ENCODE results near the gene PPARA. TPM values are rescaled to one million over a fixed set of nuclear protein-coding genes. Genes with fewer than 3 reads are reported as not detected.

PPARA gene
- total RNA-seq, 8 experiments from 2014 or later, result 0.38 to 15.1 (median 4.5) TPM

DNA sequence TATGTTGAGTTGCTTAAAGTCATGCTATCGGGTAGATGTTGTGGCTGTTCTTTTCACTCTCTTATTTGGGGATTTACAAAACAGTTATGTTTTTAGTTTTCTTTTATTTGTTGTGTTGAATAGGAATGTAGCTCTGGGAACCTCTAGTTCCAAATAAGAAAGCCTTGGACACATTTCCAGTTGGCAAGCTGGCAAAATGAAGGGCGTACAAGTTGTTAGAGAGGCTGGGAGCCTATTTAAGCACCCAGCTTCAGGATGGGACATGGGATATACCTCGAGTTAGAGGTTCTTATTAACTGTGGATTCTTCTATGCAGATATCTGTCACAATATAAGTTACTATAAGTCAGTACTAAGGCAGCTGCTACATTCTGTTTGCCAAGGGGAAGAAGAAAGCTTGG is 22.8 kb downstream of the PPARA start:
- in situ Hi-C loops (cut with MboI; ENCODE audit: low pct_unique_long_range_greater_than_20kb in 2 of 9, low sequenced_read_pairs in 9 of 9, unreplicated experiment in 9 of 9), result no loop called here
- H3K4me3 ChIP-seq, result no peak overlapping the region
- WGBS, 10 experiments, result 14 to 78% (median 40%) methylated on average over 1 to 3 of the region's 3 CpGs; no CpG with 5 or more reads in 1 of the 10 experiments
- no peak overlapping the region for H3K27ac ChIP-seq
- ATAC-seq (replicated peaks in 6 of 8), result no peak
- no peaks in the 10 kb centered on the region for H3K4me1 ChIP-seq (replicated peaks in 1 of 2)

GRCh38 chr22:46175631-46176030 is 25.3 kb downstream of the PPARA start:
- 0 to 100% (median 50%) methylated on average over 1 to 4 of the region's 5 CpGs; no CpG with 5 or more reads in 5 of the 10 experiments for WGBS, 10 experiments
- no peak overlapping the region for H3K27ac ChIP-seq
- H3K4me3 ChIP-seq, result no peak overlapping the region
- no peaks in the 10 kb centered on the region for H3K4me1 ChIP-seq (replicated peaks in 1 of 2)
- ATAC-seq (replicated peaks in 6 of 8), result no peak
- in situ Hi-C loops (cut with MboI; ENCODE audit: low pct_unique_long_range_greater_than_20kb in 2 of 9, low sequenced_read_pairs in 9 of 9, unreplicated experiment in 9 of 9), result no loop called here

DNA sequence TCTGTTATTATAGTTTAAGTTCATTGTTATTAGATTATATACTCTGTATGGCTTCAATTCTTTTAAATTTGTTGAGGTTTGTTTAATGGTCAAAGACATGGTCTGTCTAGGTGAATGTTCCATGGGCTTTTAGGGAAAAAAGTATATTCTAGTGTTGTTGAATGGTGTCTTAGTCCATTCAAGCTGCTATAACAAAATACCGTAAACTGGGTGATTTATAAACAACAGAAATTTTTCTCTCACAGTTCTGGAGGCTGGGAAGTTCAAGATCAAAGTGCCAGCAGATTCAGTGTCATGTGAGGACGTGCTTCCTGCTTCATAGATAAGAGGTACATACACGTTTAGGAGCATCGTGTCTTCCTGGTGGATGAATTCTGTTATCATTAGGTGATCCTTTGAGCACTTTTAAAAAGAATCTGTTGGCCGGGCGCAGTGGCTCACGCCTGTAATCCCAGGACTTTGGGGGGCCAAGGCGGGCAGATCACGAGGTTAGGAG is 26.2 kb downstream of the PPARA start:
- no peak overlapping the region for H3K27ac ChIP-seq
- no peak for ATAC-seq (replicated peaks in 6 of 8)
- no peak overlapping the region for H3K4me3 ChIP-seq
- in situ Hi-C loops (cut with MboI; ENCODE audit: low pct_unique_long_range_greater_than_20kb in 2 of 9, low sequenced_read_pairs in 9 of 9, unreplicated experiment in 9 of 9), result no loop called here
- 80 to 100% (median 96%) methylated on average over 1 to 9 of the region's 9 CpGs; no CpG with 5 or more reads in 1 of the 10 experiments for WGBS, 10 experiments
- no peaks in the 10 kb centered on the region for H3K4me1 ChIP-seq (replicated peaks in 1 of 2)

DNA sequence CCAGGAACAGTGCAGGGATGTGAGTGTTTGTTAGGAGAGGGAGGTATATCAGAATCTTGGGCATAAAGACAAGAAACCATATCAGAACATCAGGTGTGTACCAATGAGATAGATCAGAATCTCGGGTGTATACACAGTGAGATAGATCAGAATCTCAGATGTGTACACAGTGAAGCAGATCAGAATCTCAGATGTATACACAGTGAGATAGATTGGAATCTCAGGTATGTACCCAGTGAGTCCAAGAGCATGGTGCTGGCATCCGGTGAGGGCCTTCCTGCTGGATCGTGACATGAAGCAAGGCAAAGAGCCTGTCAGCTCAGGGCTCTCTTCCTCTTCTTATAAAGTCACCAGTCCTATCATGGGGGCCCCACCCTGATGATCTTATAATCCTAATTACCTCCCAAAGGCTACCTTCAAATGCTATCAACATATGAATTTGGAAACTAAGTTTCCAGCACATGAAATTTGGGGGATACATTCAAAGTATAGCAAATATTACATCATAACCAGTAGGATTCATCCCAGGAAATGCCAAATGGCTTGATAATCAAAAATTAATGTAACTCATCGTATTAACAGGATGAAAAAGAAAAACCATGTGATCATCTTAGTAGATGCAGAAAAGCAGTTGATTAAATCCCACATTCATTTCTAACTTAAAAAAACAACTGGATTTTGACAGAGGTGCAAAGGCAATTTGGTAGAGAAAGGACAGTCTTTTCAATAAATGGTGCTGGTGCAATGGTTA is 28.6 kb downstream of the PPARA start:
- 0 to 100% (median 81%) methylated on average over 1 to 4 of the region's 4 CpGs for WGBS, 10 experiments
- in situ Hi-C loops (cut with MboI; ENCODE audit: low pct_unique_long_range_greater_than_20kb in 2 of 9, low sequenced_read_pairs in 9 of 9, unreplicated experiment in 9 of 9), result no loop called here
- Histone ChIP-seq H3K4me1 (replicated peaks in 1 of 2) (no peaks in the 10 kb centered on the region), H3K4me3 (no peak overlapping the region), H3K27ac (no peak overlapping the region)
- ATAC-seq (replicated peaks in 6 of 8), result no peak

- in situ Hi-C loops (cut with MboI; ENCODE audit: low pct_unique_long_range_greater_than_20kb in 2 of 9, low sequenced_read_pairs in 9 of 9, unreplicated experiment in 9 of 9), result no loop called here
- ATAC-seq (replicated peaks in 6 of 8), result no peak
- no peak overlapping the region for H3K27ac ChIP-seq
- H3K4me1 ChIP-seq (replicated peaks in 1 of 2), result no peaks in the 10 kb centered on the region
- WGBS, 10 experiments, result 58 to 100% (median 81%) methylated on average over 1 of the region's 1 CpG; no CpG with 5 or more reads in 1 of the 10 experiments
- no peak overlapping the region for H3K4me3 ChIP-seq
Measured at GRCh38 chr22:46179748-46180147, 29.4 kb downstream of the PPARA start.

- in situ Hi-C loops (cut with MboI; ENCODE audit: low pct_unique_long_range_greater_than_20kb in 2 of 9, low sequenced_read_pairs in 9 of 9, unreplicated experiment in 9 of 9), result no loop called here
- 71 to 100% (median 91%) methylated on average over 1 to 12 of the region's 12 CpGs; no CpG with 5 or more reads in 1 of the 10 experiments for WGBS, 10 experiments
- H3K27ac ChIP-seq, result no peak overlapping the region
- no peak overlapping the region for H3K4me3 ChIP-seq
- no peaks in the 10 kb centered on the region for H3K4me1 ChIP-seq (replicated peaks in 1 of 2)
- ATAC-seq (replicated peaks in 6 of 8), result no peak
Measured at GRCh38 chr22:46180370-46181137, 30.2 kb downstream of the PPARA start.

GRCh38 chr22:46183733-46184132 is 33.4 kb downstream of the PPARA start:
- WGBS, 10 experiments, result 60 to 100% (median 81%) methylated on average over 1 to 5 of the region's 5 CpGs
- Histone ChIP-seq H3K4me1 (replicated peaks in 1 of 2) (no peaks in the 10 kb centered on the region), H3K27ac (no peak overlapping the region), H3K4me3 (no peak overlapping the region)
- no peak for ATAC-seq (replicated peaks in 6 of 8)
- in situ Hi-C loops (cut with MboI; ENCODE audit: low pct_unique_long_range_greater_than_20kb in 2 of 9, low sequenced_read_pairs in 9 of 9, unreplicated experiment in 9 of 9), result no loop called here

- in situ Hi-C loops (cut with MboI; ENCODE audit: low pct_unique_long_range_greater_than_20kb in 2 of 9, low sequenced_read_pairs in 9 of 9, unreplicated experiment in 9 of 9), result no loop called here
- H3K4me1 ChIP-seq (replicated peaks in 1 of 2), result no peaks in the 10 kb centered on the region
- ATAC-seq (replicated peaks in 6 of 8), result no peak
- WGBS, 10 experiments, result 90 to 100% (median 100%) methylated on average over 2 of the region's 2 CpGs; no CpG with 5 or more reads in 7 of the 10 experiments
- H3K4me3 ChIP-seq, result no peak overlapping the region
- H3K27ac ChIP-seq, result no peak overlapping the region
Measured at GRCh38 chr22:46185283-46185682, 35.0 kb downstream of the PPARA start.

DNA sequence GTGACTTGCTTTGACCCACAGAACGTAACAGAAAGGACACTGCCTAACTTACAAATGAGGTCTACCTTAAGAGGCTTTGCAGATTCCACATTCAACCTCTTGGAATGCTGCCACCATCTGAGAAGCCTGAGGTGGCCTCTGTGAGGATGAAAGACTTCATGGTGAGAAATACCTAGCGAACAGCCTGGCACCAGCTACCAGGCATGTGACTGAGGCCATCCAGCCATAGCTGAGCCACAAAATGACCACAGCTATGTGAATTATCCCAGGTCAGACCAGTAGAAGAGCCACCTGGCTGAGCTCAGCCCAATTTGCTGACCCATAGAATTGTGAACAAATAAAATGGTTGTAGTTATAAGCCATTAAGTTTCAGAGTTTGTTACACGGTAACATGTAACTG is 37.5 kb downstream of the PPARA start:
- Histone ChIP-seq H3K4me1 (replicated peaks in 1 of 2) (no peaks in the 10 kb centered on the region), H3K27ac (no peak overlapping the region), H3K4me3 (no peak overlapping the region)
- in situ Hi-C loops (cut with MboI; ENCODE audit: low pct_unique_long_range_greater_than_20kb in 2 of 9, low sequenced_read_pairs in 9 of 9, unreplicated experiment in 9 of 9), result no loop called here
- WGBS, 10 experiments, result 80 to 100% (median 100%) methylated on average over 1 to 3 of the region's 3 CpGs; no CpG with 5 or more reads in 3 of the 10 experiments
- no peak for ATAC-seq (replicated peaks in 6 of 8)

- in situ Hi-C loops (cut with MboI; ENCODE audit: low pct_unique_long_range_greater_than_20kb in 2 of 9, low sequenced_read_pairs in 9 of 9, unreplicated experiment in 9 of 9), result no loop called here
- no peak overlapping the region for H3K27ac ChIP-seq
- ATAC-seq (replicated peaks in 6 of 8), result no peak
- WGBS, 10 experiments, result 80 to 100% (median 91%) methylated on average over 1 to 5 of the region's 5 CpGs; no CpG with 5 or more reads in 3 of the 10 experiments
- no peak overlapping the region for H3K4me3 ChIP-seq
- H3K4me1 ChIP-seq (replicated peaks in 1 of 2), result no peaks in the 10 kb centered on the region
Measured at GRCh38 chr22:46192210-46192993, 42.1 kb downstream of the PPARA start.

- in situ Hi-C loops (cut with MboI; ENCODE audit: low pct_unique_long_range_greater_than_20kb in 2 of 9, low sequenced_read_pairs in 9 of 9, unreplicated experiment in 9 of 9), result no loop called here
- Histone ChIP-seq H3K4me1 (replicated peaks in 1 of 2) (no peaks in the 10 kb centered on the region), H3K4me3 (no peak overlapping the region), H3K27ac (no peak overlapping the region)
- peak in 1 of 8 experiments; percentile 17 for ATAC-seq (replicated peaks in 6 of 8)
- 40 to 87% (median 64%) methylated on average over 1 to 5 of the region's 8 CpGs; no CpG with 5 or more reads in 5 of the 10 experiments for WGBS, 10 experiments
Measured at GRCh38 chr22:46193898-46194310, 43.6 kb downstream of the PPARA start.

DNA sequence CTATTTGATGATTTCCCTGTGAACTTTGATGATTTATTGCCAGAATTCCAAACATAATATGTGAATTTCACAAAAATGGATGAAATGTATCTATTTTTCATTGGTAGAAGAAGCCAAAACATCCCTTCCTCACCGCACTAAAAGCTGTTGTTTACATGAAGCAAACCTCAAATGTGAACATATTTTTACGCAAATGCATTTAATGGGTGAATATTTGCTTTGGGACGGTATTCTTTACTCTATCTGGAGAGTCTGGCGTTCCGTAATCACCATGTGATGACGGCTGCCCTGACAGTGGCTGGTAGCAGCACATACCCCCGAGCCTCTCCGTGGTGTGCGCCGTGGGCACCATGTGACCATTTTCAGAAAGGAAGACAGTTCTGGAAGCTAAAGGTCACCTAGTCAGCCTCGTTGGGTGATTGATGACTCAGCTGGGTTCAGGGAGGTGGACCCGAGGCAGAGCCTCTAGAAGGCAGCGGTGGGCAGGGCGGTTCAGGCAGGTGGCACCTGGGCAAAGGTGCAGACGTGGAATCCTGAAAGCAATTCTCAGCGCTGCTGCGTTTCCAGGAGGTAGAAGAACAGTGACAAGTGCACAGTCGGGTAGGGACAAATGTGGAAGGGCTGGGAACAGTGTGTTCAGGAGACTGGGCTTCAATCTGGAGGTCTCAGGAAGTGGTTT is 45.3 kb downstream of the PPARA start:
- in situ Hi-C loops (cut with MboI; ENCODE audit: low pct_unique_long_range_greater_than_20kb in 2 of 9, low sequenced_read_pairs in 9 of 9, unreplicated experiment in 9 of 9), result no loop called here
- Histone ChIP-seq H3K27ac (no peak overlapping the region), H3K4me3 (no peak overlapping the region), H3K4me1 (replicated peaks in 1 of 2) (no peaks in the 10 kb centered on the region)
- 73 to 91% (median 83%) methylated on average over 7 to 15 of the region's 18 CpGs; no CpG with 5 or more reads in 1 of the 10 experiments for WGBS, 10 experiments
- ATAC-seq (replicated peaks in 6 of 8), result no peak
